ENCODE data around the gene SLC16A10.

DNA sequence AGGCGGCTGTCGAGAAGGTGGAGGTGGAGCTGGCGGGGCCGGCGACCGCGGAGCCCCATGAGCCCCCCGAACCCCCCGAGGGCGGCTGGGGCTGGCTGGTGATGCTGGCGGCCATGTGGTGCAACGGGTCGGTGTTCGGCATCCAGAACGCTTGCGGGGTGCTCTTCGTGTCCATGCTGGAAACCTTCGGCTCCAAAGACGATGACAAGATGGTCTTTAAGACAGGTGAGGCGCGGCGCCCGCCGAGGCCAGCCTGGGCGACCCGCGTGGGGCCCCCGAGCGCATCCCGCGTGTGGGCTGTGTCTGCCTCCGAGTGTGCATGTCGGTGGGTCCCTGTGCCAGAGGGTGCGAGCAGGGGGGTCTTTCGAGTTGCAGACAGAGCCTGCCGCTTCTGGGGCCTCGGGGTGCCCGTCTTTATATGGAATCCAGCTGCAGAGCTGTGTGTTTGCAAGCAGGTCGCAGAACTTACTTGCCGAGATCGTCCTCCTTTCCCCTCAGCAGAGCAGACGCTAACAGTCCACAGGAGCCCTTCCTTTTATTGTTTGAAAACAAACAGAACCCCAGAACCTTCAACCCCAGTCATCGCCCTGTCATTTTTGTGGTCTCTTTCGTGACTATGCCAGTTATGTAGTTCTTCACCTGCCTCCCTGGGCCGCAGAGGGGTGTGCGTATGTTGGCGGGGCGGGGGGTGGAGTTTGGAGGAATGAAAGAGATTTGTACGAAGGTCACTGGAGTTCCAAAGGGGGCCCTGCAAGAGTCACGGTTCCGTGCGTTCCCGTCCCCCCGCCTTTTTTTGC lies 766 bp downstream of the SLC16A10 start:
- TF ChIP-seq, protein P1, sequence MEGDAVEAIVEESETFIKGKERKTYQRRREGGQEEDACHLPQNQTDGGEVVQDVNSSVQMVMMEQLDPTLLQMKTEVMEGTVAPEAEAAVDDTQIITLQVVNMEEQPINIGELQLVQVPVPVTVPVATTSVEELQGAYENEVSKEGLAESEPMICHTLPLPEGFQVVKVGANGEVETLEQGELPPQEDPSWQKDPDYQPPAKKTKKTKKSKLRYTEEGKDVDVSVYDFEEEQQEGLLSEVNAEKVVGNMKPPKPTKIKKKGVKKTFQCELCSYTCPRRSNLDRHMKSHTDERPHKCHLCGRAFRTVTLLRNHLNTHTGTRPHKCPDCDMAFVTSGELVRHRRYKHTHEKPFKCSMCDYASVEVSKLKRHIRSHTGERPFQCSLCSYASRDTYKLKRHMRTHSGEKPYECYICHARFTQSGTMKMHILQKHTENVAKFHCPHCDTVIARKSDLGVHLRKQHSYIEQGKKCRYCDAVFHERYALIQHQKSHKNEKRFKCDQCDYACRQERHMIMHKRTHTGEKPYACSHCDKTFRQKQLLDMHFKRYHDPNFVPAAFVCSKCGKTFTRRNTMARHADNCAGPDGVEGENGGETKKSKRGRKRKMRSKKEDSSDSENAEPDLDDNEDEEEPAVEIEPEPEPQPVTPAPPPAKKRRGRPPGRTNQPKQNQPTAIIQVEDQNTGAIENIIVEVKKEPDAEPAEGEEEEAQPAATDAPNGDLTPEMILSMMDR (IDR thresholded peaks at IDR 0.05; ENCODE audit: poor library complexity), result no peak
- TF ChIP-seq EZH2 (IDR thresholded peaks at IDR 0.05; ENCODE audit: borderline replicate concordance) (no peak), EZH2phosphoT487 (IDR thresholded peaks at IDR 0.05; ENCODE audit: low read depth, severe bottlenecking, unreplicated experiment) (no peak)
